Renal pelvis (tissue), 4 donors: Measurements from ENCODE around the gene ATF3. TPM values are rescaled to one million over a fixed set of nuclear protein-coding genes. Genes with fewer than 3 reads are reported as not detected.

Source experiments
- DNase-seq: peaks from one replicate; pipeline ENCODE4 v3.0.0-alpha.2; 2013
- polyA plus RNA-seq, 3 donors: library from polyadenylated mRNA; unstranded; fragments of 120-200 nt; gene quantifications; one replicate each; pipeline ENCODE4 v1.2.1, GENCODE V29; 2013; ENCODE audit not compliant: insufficient read length in 3 of 3

The ATF3 gene
- polyA plus RNA-seq, 3 donors: 10.1 to 11.8 (median 10.6) TPM

DNA sequence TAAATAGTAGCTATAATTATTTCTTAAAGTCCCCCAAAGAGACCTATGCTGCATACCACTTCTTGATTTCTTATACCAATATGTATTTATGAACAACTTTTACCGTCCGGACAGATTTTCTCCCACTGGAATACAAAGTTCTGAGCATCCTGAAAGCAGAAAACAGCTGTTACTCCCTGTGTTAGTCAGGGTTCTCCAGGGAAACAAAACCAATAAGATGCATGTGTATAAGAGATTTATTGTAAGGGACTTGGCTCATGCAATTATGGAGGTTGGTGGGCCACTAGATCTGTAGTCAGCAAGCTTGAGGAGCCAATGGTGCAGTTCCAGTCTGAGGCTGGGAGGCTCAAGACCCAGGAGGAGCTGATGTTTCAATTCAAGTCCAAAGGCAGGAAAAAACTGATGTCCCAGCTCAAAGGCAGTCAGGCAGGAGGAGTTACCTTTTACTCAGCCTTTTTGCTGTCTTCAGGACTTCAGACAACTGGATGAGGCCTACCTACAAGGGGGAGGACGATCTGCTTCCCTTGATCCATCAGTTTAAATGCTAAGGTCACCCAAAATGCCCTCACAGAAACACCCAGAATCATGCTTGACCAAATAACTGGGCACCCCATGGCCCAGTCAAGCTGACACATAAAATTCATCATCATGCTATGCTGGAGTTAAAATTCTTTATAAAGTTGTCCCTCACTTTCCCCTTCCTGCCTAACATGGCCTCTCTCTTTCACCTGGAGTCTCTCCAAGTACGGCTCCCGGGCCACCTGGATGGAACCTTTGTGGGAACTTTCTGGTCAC is 24.3 kb upstream of the ATF3 start:
- no peak for DNase-seq

DNA sequence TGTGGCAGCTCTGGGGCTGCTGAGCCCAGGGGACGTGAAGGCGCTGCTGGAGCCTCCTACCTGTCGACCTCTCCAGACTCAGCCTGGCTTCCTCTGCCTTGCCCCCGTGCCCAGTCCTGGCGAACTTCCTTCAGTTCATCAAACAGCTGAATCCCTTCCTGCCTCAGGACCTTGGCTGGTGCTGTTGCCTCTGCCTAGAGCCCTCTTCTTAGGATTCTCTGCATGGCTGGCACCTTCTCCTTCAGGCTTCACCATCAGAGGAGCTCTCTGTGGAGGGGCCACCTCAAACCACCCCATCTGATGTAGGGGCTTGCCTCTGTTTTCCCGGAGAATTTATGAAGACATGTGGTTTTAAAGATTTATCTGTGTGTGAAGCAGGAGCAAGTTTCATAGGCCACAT is 23.4 kb upstream of the ATF3 start:
- DNase-seq: no peak

DNA sequence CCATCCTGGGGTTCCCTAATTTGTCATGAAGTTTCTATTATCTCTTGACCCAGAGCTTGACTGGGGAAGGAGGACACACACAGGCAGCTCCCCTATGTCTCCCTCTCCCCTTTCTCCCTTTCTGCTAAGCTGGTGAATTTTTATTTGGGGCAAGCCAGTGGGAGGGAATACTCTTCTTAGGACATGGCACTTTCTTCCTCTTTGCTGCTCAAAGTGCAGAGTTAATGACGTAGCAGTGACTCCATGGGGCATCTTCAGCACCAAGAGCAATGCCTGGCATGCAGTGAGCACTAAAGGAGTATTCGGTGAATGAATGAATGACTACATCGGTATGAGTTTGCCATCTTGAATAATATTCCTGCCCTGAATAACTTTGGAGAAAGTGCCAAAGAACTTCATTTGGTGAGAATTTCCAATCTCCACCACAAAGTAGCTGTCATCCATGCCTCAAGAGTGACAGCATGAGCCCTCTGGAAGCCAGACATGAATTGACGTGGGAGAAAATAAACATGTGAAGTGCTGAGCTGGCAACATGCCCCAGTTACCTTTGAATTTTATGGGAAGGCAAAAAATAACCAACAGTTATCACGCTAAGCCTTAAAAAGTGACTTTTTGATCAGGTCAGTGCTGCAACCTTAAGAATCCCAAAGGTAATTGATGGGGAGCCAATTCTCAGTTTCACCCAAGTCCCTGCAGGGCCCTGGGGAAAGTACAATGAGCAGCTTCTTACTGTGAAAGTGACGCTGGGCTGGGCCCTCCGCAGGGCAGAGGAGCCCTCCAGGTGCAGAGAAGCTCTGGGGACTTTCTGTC is 22.1 kb upstream of the ATF3 start:
- no peak for DNase-seq

DNA sequence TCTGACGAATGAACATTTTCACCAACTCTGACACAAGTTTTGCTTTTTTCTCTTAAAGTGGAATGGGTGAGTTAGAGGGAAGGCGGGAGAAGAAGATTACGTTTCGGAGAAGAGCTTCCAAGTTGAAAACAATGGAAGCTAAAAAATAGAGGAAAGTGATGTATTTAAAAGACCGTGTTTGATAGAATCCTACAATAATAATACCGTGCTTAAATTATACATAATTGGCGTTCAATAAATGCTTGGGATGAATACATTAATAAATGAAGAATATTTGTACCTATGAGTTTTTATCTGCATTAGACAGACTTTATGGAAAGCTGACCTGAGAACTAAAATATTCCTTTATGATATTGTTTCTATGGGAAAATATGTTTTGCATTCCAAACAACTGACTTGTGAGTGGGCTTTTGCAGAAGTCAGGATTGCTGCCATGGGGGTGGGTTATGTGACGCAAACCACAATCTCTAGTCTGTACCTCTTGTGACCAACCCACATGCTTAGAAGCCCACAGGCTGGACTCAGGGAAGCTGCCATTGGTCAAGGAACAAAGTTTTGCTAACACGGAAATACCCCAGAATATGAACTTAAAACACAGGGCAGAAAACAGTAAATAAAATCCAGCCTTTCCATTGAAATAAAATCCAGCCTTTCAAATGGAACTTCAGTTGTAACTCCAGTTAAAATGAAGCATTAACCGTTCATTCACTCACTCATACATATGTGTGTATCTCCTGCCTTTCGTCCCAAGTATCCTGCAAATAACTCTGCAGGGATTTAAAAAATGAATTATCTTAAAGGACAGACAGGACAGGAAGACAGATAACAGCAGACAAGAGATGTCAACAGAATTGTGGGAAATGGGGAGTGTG is 21.3 kb upstream of the ATF3 start:
- no peak for DNase-seq

DNA sequence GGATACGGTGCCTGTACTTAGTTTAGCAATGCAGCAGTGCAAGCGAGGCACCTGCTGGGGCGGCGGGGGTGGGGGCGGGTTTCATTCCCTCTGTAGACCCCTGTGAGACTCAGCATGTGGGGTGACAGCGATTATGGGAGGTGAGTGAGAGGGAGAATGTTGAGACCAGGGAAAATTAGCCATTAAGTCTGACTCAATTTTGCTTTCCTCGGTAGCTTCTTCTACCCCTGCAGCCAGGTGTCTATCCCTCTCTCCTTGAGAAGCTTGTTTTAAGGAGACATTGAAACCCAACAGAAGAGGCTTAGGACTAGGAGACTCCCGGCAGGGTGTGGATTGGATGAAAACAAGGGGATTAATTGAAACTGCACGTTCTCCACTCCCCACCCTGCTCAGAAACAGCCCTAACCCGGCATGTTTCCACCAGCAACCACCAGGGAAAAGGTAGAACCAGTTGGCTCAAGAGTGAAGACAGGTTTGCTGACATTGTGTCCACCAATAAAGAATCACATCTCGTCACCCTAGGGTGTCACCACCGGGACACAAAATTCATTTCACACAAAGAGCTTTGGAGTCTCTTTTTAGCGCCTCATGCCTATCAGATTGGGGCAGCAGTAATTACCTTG is 20.6 kb upstream of the ATF3 start:
- DNase-seq: no peak

DNA sequence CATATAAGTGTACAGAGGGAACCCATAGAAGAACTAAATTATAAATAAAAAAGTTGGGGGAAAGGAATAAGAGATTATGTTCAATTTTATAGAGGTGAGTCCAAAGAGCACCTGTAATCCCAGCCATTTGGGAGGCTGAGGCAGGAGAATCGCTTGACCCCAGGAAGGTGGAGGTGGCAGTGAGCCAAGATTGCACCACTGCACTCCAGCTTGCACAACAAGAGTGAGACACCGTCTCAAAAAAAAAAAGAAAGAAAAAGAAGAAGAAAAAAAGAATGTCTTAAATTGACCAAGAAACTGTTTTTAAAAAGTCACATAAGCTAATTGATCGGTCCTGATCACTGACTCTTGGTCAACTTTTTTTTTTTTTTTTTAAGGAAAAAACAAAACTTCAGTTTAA is 19.1 kb upstream of the ATF3 start:
- DNase-seq: no peak

DNA sequence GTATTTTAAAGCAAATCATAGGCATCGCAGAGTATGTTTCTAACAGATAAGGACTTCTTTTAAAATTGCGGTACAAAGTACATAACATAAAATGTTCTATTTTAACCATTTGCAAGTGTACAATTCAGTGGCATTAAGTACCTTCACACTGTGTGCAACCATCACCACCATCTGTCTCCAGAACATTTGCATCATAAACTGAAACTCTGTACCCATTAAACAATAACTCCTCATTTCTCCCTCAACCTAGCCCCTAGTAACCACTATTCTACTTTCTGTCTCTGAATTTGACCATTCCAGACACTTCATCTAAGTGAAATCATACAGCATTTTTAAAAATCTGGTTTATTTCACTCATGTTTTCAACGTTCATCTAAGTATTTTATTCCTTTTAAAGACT is 16.6 kb upstream of the ATF3 start:
- no peak for DNase-seq

DNA sequence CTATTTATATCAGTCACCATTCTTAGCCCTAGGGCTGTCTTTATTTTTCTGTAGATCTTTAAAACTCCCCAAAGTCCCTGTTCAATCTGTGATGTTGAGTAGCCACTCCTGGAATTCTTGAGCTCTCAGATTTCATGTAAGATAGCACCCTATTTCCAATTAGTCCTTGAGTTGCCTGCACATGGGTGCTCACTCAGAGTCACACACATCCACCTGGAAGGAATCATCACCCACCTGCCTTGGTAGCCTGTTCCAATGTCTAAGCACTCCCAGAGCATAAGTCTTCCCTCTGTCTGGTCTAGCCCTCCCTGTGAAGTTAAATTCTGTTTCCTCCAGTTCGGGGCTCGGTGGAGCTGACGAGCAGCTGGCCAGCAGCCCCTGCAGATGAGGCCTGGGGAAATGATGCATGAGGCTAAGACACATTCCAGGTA is 14.7 kb upstream of the ATF3 start:
- DNase-seq: peak; percentile 49

DNA sequence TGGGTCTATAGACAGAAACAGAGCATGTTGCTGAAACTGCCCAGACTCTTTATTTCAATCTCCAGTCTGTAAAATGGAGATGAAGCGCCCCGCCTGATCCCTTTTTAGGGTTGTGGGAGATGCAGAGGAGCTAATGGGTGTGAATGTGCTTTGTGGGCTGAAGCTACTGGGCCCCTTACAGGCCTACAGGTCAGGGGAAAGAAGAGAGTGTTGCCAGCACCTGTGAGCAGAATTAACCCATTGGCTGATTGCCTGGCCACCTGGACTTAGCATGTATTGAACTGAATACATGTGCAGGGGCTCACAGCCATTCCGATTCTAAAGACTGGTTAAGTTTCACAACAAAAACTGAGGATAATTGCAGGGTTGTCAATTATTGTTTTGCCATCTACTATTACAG is 13.9 kb upstream of the ATF3 start:
- DNase-seq: no peak

DNA sequence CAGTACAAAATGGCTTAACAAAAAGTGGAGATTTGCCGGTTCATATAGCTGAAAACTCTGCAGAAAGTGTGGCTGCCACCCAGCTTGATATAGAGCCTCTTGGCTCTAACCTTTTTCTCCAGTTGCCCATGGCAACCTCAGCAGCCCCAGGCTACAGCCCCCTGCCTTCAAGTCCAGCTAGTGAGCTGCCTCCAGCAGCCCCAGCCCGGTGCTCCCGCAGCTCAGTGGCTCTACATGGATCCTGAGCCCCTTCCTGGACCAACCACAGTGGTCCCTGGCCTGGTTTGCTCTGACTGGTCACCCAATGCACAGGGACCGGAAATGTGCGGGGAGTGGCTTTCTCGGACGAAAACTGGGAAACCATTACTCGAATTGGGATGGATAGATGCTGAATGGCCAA is 13.3 kb upstream of the ATF3 start:
- DNase-seq: no peak

DNA sequence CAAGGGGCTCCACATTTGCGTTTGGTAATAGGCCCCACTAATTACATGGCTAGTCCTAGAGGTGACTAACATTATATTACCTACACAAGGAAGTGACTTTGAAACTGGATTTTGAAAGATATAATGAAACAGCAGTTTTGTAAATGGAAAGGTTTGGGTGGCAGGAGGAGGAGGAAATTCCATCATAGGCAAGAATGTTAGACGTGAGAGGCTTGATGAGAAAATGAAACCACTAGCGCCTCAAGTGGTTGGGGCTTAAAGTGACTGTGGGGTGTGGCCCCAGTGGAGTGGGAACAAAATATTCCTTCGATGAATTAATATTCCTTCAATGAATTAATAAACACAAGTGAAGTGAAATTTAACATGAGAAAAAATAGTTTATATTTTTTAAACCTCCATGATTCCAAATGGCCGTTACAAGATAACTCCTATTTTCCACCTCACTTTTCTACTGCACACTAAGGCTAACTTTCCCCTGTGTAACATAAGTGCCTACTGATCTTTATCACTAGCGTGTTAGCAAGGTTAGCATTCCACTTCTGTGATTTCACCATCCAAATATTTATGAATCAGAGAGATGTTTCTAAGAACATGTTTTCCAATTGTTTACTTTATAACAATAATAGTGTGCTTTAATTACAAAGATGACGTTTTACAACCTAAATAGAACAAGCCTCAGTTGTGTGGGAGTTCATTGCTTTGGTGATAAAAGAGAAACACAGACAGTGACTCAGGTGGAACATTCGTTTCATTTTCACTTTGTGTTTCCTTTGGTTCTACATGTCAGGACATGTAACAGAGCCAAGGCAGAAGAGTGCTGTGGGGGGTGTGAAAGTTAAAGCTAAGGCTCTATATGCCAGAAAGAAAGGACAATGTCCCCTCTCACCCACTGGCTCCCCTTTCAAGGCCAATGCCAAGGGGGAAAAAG is 12.5 kb upstream of the ATF3 start:
- DNase-seq: peak; percentile 72

DNA sequence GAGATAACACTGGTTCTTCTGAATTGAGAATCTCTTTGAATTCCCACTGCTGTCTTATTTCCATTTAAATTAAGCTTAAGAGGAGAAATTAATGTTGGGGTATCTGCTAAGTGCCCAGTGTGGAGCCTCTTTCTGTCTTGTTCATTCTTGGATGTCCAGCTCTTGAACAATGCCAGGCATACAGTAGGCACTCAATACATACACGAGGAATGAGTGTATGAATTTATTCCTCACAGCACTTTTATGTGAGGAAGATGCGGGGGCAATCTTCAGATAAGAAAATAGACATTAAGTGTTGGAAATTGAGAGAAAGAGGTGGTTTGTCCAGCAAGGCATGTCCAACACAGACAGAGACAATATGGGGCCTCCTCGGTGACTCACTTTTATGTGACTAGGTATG is 11.8 kb upstream of the ATF3 start:
- no peak for DNase-seq

DNA sequence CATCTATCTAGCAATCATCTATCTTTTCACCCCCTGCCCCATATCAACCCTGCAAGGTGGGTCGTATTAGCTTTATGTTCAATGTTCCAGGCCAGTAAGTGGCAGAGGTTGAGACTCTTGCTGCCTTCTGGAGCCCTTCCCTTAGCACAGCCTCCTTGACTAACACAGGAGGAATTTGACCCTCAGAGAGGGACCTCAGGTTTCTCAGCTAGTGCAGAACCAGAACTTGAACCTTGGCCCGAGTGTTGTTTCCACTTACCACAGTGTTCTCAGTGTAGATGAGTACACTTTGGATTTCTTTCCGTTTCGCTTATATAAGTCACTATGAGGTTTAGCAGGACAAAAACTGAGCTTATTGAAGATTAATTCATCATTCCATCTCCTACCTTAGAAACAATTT is 11.1 kb upstream of the ATF3 start:
- DNase-seq: no peak

DNA sequence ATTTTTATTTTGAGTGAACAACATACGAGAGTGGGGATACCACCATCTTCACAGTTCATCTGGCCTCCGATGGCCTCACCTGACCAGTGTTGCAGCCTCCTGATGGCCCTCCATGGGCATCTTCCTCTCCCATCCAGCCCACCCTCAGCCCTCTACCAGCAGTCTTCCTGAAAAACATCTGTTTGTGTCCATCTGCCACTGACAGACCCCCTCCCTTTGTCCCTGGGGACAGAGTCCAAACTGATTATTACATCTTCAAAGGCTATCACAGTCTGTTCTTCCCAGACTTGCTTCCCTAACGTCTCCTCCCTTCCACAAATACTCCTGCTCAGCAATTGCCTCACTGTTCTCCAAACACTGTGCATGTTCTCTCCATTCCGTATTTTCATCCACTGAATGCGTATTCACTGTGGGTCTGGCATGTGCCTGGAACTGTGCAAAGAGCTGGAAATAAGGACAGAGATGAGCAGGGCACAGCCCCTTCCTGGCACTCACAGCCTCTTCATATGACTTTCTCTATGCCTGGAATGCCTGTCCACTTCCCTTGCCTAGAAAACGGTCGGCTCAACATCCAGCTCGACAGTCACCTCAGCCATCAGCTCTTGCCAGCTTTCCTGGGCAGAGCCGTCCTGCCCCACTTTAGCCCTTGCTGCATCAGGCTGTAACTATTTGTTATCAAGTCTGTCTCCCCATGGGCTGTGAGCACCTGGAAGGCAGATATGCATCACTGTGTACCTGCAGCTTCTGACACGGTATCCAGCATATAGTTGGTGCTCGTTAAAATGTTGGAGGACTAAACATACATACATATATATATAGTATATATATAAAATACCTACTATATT is 8.3 kb upstream of the ATF3 start:
- no peak for DNase-seq

DNA sequence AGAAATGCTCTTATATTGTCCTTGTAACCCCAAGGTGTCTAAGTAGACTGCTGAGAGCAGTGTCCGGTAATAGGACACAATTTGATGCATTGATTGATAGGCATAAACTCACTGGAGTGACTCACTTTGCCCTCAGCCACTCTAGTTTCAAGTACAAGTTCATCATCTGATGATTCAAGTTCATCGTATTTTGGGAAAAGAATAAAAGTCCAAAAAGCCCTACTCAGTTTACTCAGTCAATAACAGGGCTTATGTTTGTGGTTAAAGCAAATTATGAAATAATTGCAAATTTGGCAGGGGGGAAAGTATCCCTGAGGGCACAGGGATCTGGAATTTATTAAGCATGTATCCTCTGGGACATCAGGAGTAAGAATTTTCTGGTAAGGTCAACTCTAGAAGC is 7.6 kb upstream of the ATF3 start:
- no peak for DNase-seq

DNA sequence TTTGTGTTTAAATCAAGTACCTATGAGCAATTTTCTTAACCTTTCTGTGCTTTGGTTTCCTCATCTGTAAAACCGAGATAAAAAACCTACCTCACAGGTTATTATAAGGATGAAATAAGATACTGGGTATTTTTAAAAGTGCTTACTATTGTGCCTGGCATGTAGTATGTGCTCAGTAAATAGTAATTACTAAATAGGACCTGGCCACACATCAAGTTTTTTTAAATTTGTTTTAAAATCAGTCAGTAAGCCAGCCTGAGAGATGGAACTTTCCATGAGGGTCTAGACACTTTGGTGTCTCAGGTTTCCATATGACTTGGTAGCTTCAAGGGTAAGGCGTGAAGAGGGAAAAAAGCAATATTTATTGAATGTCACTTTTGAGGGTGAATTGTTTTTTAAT is 7.0 kb upstream of the ATF3 start:
- no peak for DNase-seq

DNA sequence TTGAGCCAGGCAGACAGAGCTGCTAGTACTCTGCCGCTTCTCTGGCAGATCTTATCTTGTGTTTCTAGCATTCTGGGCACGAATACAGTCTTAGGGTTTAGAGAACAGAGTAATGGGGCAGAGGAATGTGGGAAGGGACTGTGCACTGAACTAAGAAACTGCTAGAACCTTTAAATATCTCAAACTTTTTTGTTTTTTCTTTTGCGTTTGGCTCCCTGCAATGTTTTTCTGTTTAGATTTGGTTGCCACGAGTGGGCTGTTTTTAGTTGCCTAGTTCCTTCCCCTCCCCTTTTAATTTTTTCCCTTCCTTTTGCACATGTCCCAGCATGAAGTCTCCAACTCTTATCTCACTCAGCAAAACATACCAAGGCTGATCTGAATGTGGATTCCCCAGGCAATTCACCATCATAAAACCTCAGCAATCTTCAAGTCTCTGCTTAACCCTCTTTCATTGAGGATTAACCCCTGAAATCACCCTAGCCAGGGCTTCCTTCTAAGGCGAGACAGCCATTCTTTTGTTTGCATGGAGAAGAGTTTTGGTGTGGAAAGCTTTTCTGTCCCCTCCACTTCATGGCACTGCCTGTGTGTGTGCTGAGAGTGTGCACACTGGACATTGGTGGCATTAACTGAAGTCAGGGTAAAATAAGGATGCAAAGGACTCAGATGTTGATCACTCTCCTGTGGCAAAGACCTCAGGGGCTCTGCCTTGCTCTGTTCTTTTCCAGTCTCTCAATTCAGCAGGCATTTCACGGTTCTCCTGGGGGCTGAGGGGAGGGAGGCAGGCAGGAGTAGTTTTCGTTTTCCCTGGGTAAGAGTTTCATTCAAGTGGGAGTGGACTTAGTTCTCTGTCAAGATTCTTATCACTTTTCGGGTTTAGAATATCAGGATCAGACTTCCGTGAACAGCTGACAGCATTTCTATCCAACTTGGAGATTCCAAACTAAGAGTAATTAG is 2.8 kb upstream of the ATF3 start:
- peak; percentile 33 for DNase-seq

DNA sequence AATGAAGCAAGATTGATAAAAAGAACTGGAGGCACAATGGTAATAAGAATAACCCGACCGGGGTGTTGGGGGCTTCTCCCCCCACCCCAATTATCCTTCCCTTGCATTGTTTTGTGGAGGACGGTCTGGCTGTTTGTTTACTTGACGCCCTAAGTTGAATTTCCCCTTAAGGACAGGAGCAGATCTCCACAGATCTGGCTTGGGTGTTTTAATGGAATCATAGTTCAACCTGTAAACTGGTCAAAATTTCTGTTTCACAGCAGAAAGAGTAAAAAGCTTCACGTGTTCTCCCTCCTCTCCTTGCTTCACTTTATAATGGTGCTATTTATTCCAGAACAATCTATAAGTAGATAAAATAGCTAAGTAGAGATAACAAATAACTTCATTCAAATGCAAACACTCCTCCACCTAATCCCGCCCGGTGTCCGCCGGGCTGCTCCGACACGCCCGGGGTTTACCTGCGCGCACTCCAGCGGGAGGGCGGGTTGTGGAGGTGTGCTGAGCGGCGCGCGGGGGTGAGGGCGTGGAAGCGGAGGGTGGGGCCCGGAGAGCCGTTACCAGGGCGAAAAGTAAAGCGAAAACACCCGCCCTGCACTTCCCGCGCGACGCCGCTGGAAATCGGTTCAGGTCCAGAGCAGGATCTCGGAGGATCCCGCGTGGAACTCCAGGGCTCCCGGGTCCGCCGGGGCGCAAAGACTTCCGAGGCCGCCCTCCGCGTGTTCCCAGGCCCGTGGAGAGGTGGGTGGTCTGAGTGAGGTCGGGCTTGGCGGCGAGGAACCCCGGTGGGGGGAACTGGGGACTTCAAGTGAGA is 2.0 kb upstream of the ATF3 start:
- peak; percentile 26 for DNase-seq
